GM11168 (cell line): ENCODE measurements around the gene TXNRD3.

Experiments
- in situ Hi-C: fragments of 300-500 bp; cut with MboI; formaldehyde crosslinking; loops from one replicate; pipeline ENCODE4 v1.12.0; 2022; ENCODE audit warnings: low sequenced_read_pairs; ENCODE audit not compliant: unreplicated experiment

Gene TXNRD3

GRCh38 chr3:126557761-126558160 lies 97.2 kb downstream of the TXNRD3 start:
- in situ Hi-C loops: no loop called here

GRCh38 chr3:126557415-126557745 lies 97.5 kb downstream of the TXNRD3 start:
- in situ Hi-C loops: no loop called here
